IPS-20b (cell line): ENCODE measurements around the gene KATNAL2.

Experiments used
- H3K27ac ChIP-seq: one replicate; pipeline ENCODE4 v1.5.1; 2013; ENCODE audit warnings: low read length
- H3K27me3 ChIP-seq: 2 replicates; pipeline ENCODE4 v1.6.1; 2013; ENCODE audit warnings: mild to moderate bottlenecking, low read length, inconsistent platforms; ENCODE audit not compliant: insufficient read depth
- H3K36me3 ChIP-seq: 2 replicates; pipeline ENCODE4 v1.6.1; 2013; ENCODE audit warnings: low read depth, mild to moderate bottlenecking, inconsistent platforms, low read length, moderate library complexity; ENCODE audit not compliant: insufficient read depth
- H3K4me1 ChIP-seq: 2 replicates; pipeline ENCODE4 v1.6.1; 2013; ENCODE audit warnings: mild to moderate bottlenecking, control low read depth, inconsistent platforms, low read length, moderate library complexity; ENCODE audit not compliant: insufficient read depth
- H3K4me3 ChIP-seq: 2 replicates; pipeline ENCODE4 v1.5.1; 2013; ENCODE audit warnings: mild to moderate bottlenecking, low read length, inconsistent platforms
- H3K9ac ChIP-seq: 2 replicates; pipeline ENCODE4 v1.6.1; 2013; ENCODE audit warnings: low read depth, mild to moderate bottlenecking, inconsistent platforms, low read length, moderate library complexity
- H3K9me3 ChIP-seq: 2 replicates; pipeline ENCODE4 v1.6.1; 2013; ENCODE audit warnings: mild to moderate bottlenecking, low read depth, low read length, inconsistent platforms; ENCODE audit not compliant: insufficient read depth

The KATNAL2 gene

GRCh38 chr18:47108373-47108772 lies 191.0 kb downstream of the KATNAL2 start:
- Histone ChIP-seq H3K4me3 (no peak overlapping the region; the same call in 1 of the 2 replicates), H3K9me3 (no peaks in the 10 kb centered on the region), H3K36me3 (peaks cover 48% of the 10 kb centered on the region), H3K9ac (peak overlapping the region; percentile 36; the same call in 1 of the 2 replicates), H3K27me3 (no peaks in the 10 kb centered on the region), H3K4me1 (peaks cover 31% of the 10 kb centered on the region), H3K27ac (no peak overlapping the region)

- Histone ChIP-seq H3K27ac (no peak overlapping the region), H3K9ac (no peak overlapping the region; the same call in 1 of the 2 replicates), H3K9me3 (no peaks in the 10 kb centered on the region), H3K4me1 (peaks cover 36% of the 10 kb centered on the region), H3K27me3 (no peaks in the 10 kb centered on the region), H3K36me3 (peaks cover 48% of the 10 kb centered on the region), H3K4me3 (no peak overlapping the region)
Measured at GRCh38 chr18:47108998-47109405, 191.6 kb downstream of the KATNAL2 start.

- Histone ChIP-seq H3K27ac (no peak overlapping the region), H3K9ac (no peak overlapping the region), H3K36me3 (peaks cover 47% of the 10 kb centered on the region), H3K27me3 (no peaks in the 10 kb centered on the region), H3K4me1 (peaks cover 40% of the 10 kb centered on the region), H3K4me3 (no peak overlapping the region), H3K9me3 (no peaks in the 10 kb centered on the region)
Measured at GRCh38 chr18:47109720-47110119, 192.3 kb downstream of the KATNAL2 start.

GRCh38 chr18:47110492-47111274 lies 193.3 kb downstream of the KATNAL2 start:
- H3K9me3 ChIP-seq = no peaks in the 10 kb centered on the region
- H3K4me3 ChIP-seq = no peak overlapping the region
- no peak overlapping the region for H3K27ac ChIP-seq
- peaks cover 54% of the 10 kb centered on the region for H3K36me3 ChIP-seq
- H3K9ac ChIP-seq = no peak overlapping the region
- peaks cover 50% of the 10 kb centered on the region for H3K4me1 ChIP-seq
- no peaks in the 10 kb centered on the region for H3K27me3 ChIP-seq

GRCh38 chr18:47113796-47114540 lies 196.6 kb downstream of the KATNAL2 start:
- Histone ChIP-seq H3K9ac (no peak overlapping the region), H3K36me3 (peaks cover 36% of the 10 kb centered on the region), H3K4me3 (peak overlapping the region; percentile 25; the same call in 1 of the 2 replicates), H3K27me3 (no peaks in the 10 kb centered on the region), H3K9me3 (no peaks in the 10 kb centered on the region), H3K4me1 (peaks cover 46% of the 10 kb centered on the region), H3K27ac (no peak overlapping the region)

GRCh38 chr18:47115205-47115604 lies 197.8 kb downstream of the KATNAL2 start:
- Histone ChIP-seq H3K27me3 (no peaks in the 10 kb centered on the region), H3K27ac (no peak overlapping the region), H3K4me1 (peaks cover 34% of the 10 kb centered on the region), H3K9me3 (no peaks in the 10 kb centered on the region), H3K36me3 (peaks cover 46% of the 10 kb centered on the region), H3K9ac (no peak overlapping the region), H3K4me3 (no peak overlapping the region)

GRCh38 chr18:47118981-47119380 lies 201.6 kb downstream of the KATNAL2 start:
- H3K27ac ChIP-seq = no peak overlapping the region
- H3K4me1 ChIP-seq = peaks cover 20% of the 10 kb centered on the region; the same call in 1 of the 2 replicates
- no peak overlapping the region for H3K9ac ChIP-seq
- H3K9me3 ChIP-seq = no peaks in the 10 kb centered on the region
- no peak overlapping the region for H3K4me3 ChIP-seq
- H3K36me3 ChIP-seq = peaks cover 29% of the 10 kb centered on the region
- no peaks in the 10 kb centered on the region for H3K27me3 ChIP-seq

GRCh38 chr18:47120428-47120827 lies 203.0 kb downstream of the KATNAL2 start:
- H3K4me3 ChIP-seq = no peak overlapping the region
- H3K27ac ChIP-seq = no peak overlapping the region
- peaks cover 9% of the 10 kb centered on the region; the same call in 1 of the 2 replicates for H3K4me1 ChIP-seq
- H3K9me3 ChIP-seq = no peaks in the 10 kb centered on the region
- no peaks in the 10 kb centered on the region for H3K27me3 ChIP-seq
- peaks cover 18% of the 10 kb centered on the region; the same call in 1 of the 2 replicates for H3K36me3 ChIP-seq
- no peak overlapping the region for H3K9ac ChIP-seq

GRCh38 chr18:47121146-47121545 lies 203.7 kb downstream of the KATNAL2 start:
- Histone ChIP-seq H3K9ac (no peak overlapping the region), H3K36me3 (peaks cover 17% of the 10 kb centered on the region; the same call in 1 of the 2 replicates), H3K27ac (no peak overlapping the region), H3K4me1 (peaks cover 2% of the 10 kb centered on the region; the same call in 1 of the 2 replicates), H3K4me3 (no peak overlapping the region), H3K27me3 (no peaks in the 10 kb centered on the region), H3K9me3 (no peaks in the 10 kb centered on the region)

GRCh38 chr18:47141289-47141688 lies 223.9 kb downstream of the KATNAL2 start:
- Histone ChIP-seq H3K27ac (no peak overlapping the region), H3K27me3 (no peaks in the 10 kb centered on the region), H3K4me1 (no peaks in the 10 kb centered on the region), H3K4me3 (no peak overlapping the region), H3K9ac (no peak overlapping the region), H3K9me3 (no peaks in the 10 kb centered on the region), H3K36me3 (peaks cover 1% of the 10 kb centered on the region; the same call in 1 of the 2 replicates)

- no peaks in the 10 kb centered on the region for H3K9me3 ChIP-seq
- H3K36me3 ChIP-seq = no peaks in the 10 kb centered on the region; the same call in 1 of the 2 replicates
- no peak overlapping the region for H3K4me3 ChIP-seq
- H3K4me1 ChIP-seq = no peaks in the 10 kb centered on the region
- no peak overlapping the region for H3K27ac ChIP-seq
- no peak overlapping the region for H3K9ac ChIP-seq
- H3K27me3 ChIP-seq = no peaks in the 10 kb centered on the region
Measured at GRCh38 chr18:47143153-47143552, 225.8 kb downstream of the KATNAL2 start.
